Mesothelial cell of epicardium (in vitro differentiated cells): ENCODE measurements around the gene GRIK2. TPM values are rescaled to one million over a fixed set of nuclear protein-coding genes. Genes with fewer than 3 reads are reported as not detected.

Experiments
- DNase-seq, 2 experiments: peaks; one replicate each; pipeline ENCODE4 v3.0.0; 2021; ENCODE audit warnings: low spot score in 2 of 2; ENCODE audit not compliant: unreplicated experiment in 2 of 2
- H3K27ac Mint-ChIP-seq: 2 replicates; pipeline ENCODE4 v1.8.0; 2021; ENCODE audit warnings: mixed read lengths
- H3K27me3 Mint-ChIP-seq: 2 replicates; pipeline ENCODE4 v1.8.0; 2021; ENCODE audit warnings: low read depth, mixed read lengths
- H3K36me3 Mint-ChIP-seq: 2 replicates; pipeline ENCODE4 v1.8.0; 2021; ENCODE audit warnings: mixed read lengths
- H3K4me1 Mint-ChIP-seq: 2 replicates; pipeline ENCODE4 v1.8.0; 2021; ENCODE audit warnings: mixed read lengths
- H3K4me3 Mint-ChIP-seq: 2 replicates; pipeline ENCODE4 v1.8.0; 2021; ENCODE audit warnings: mild to moderate bottlenecking, moderate library complexity, mixed read lengths
- H3K9me3 Mint-ChIP-seq: 2 replicates; pipeline ENCODE4 v1.8.0; 2021; ENCODE audit warnings: mixed read lengths
- CTCF ChIP-seq: fragments of 200-600 bp; sonication (generic); IDR thresholded peaks from one replicate; pipeline ENCODE4 v1.5.0; 2021; ENCODE audit warnings: antibody characterized with exemption; ENCODE audit not compliant: unreplicated experiment
- total RNA-seq: library from RNA; stranded (reverse); gene quantifications from 3 replicates; pipeline ENCODE4 v1.2.1, GENCODE V29; 2021

GRIK2 gene
- total RNA-seq, 1 donor from 2014 or later: 3.2 TPM

- no peak overlapping the region for H3K27ac Mint-ChIP-seq
Observed at GRCh38 chr6:101777646-101778045, 384.1 kb downstream of the GRIK2 start.

GRCh38 chr6:101779051-101779844 lies 385.7 kb downstream of the GRIK2 start:
- Mint-ChIP-seq H3K4me3 (no peak overlapping the region), H3K9me3 (no peaks in the 10 kb centered on the region), H3K27me3 (no peaks in the 10 kb centered on the region), H3K4me1 (no peaks in the 10 kb centered on the region), H3K27ac (no peak overlapping the region), H3K36me3 (no peaks in the 10 kb centered on the region)
- no peak for DNase-seq
- TF ChIP-seq CTCF: no peak

More at GRCh38 chr6:101777646-101778045, 384.1 kb downstream of the GRIK2 start:
- no peak overlapping the region for H3K4me3 Mint-ChIP-seq
- TF ChIP-seq CTCF: no peak
- H3K9me3 Mint-ChIP-seq: no peaks in the 10 kb centered on the region
- H3K36me3 Mint-ChIP-seq: no peaks in the 10 kb centered on the region
- no peaks in the 10 kb centered on the region for H3K4me1 Mint-ChIP-seq
- H3K27me3 Mint-ChIP-seq: no peaks in the 10 kb centered on the region
- no peak for DNase-seq

GRCh38 chr6:101783287-101783686 lies 389.8 kb downstream of the GRIK2 start:
- Mint-ChIP-seq H3K27ac (no peak overlapping the region), H3K36me3 (no peaks in the 10 kb centered on the region), H3K27me3 (no peaks in the 10 kb centered on the region), H3K9me3 (peaks cover 27% of the 10 kb centered on the region), H3K4me3 (no peak overlapping the region), H3K4me1 (no peaks in the 10 kb centered on the region)
- no peak for TF ChIP-seq CTCF
- no peak for DNase-seq

GRCh38 chr6:101784094-101784493 lies 390.6 kb downstream of the GRIK2 start:
- peaks cover 27% of the 10 kb centered on the region for H3K9me3 Mint-ChIP-seq

GRCh38 chr6:101799531-101799930 lies 406.0 kb downstream of the GRIK2 start:
- H3K4me1 Mint-ChIP-seq: no peaks in the 10 kb centered on the region
- no peak overlapping the region for H3K4me3 Mint-ChIP-seq
- no peak for TF ChIP-seq CTCF
- H3K9me3 Mint-ChIP-seq: peaks cover 8% of the 10 kb centered on the region
- H3K27ac Mint-ChIP-seq: no peak overlapping the region
- no peak for DNase-seq
- peaks cover 2% of the 10 kb centered on the region for H3K27me3 Mint-ChIP-seq
- H3K36me3 Mint-ChIP-seq: no peaks in the 10 kb centered on the region

More at GRCh38 chr6:101784094-101784493, 390.6 kb downstream of the GRIK2 start:
- no peak for DNase-seq
- no peaks in the 10 kb centered on the region for H3K4me1 Mint-ChIP-seq
- no peak for TF ChIP-seq CTCF
- H3K27ac Mint-ChIP-seq: no peak overlapping the region
- no peak overlapping the region for H3K4me3 Mint-ChIP-seq
- H3K36me3 Mint-ChIP-seq: no peaks in the 10 kb centered on the region
- no peaks in the 10 kb centered on the region for H3K27me3 Mint-ChIP-seq
